Neural cell (in vitro differentiated cells): ENCODE measurements around the gene SELENOH. TPM values are rescaled to one million over a fixed set of nuclear protein-coding genes. Genes with fewer than 3 reads are reported as not detected.

Experiments
- H2AFZ ChIP-seq: fragments of 200-600, 300-800 bp; sonication (generic), shearing (Covaris generic); 2 replicates; pipeline ENCODE4 v1.6.0; 2014; ENCODE audit warnings: low read depth, mild to moderate bottlenecking, antibody characterized with exemption, low read length, moderate library complexity
- H3F3A ChIP-seq: fragments of 200-600 bp; shearing (Covaris generic); 2 replicates; pipeline ENCODE4 v1.6.1; 2016; ENCODE audit warnings: mild to moderate bottlenecking, moderate library complexity, mixed read lengths, antibody characterized with exemption, low read length; ENCODE audit not compliant: insufficient read depth, poor library complexity, severe bottlenecking
- H3K27ac ChIP-seq: fragments of 200-600, 300-800 bp; sonication (generic), shearing (Covaris generic); 2 replicates; pipeline ENCODE4 v1.5.1; 2014; ENCODE audit warnings: mild to moderate bottlenecking, low read length, moderate library complexity
- H3K27me3 ChIP-seq: fragments of 300-800, 200-600 bp; sonication (generic), shearing (Covaris generic); 2 replicates; pipeline ENCODE4 v1.6.0; 2014; ENCODE audit warnings: mild to moderate bottlenecking, low read depth, low read length, moderate library complexity; ENCODE audit not compliant: insufficient read depth
- H3K36me3 ChIP-seq: fragments of 300-800, 200-600 bp; sonication (generic), shearing (Covaris generic); 2 replicates; pipeline ENCODE4 v1.5.1; 2014; ENCODE audit warnings: mild to moderate bottlenecking, antibody characterized with exemption, low read length, moderate library complexity; ENCODE audit not compliant: insufficient read depth
- H3K4me2 ChIP-seq: fragments of 300-800, 200-600 bp; sonication (generic), shearing (Covaris generic); 2 replicates; pipeline ENCODE4 v1.6.0; 2014; ENCODE audit warnings: mild to moderate bottlenecking, low read length
- H3K4me3 ChIP-seq: fragments of 300-800, 200-600 bp; sonication (generic), shearing (Covaris generic); 2 replicates; pipeline ENCODE4 v1.5.1; 2014; ENCODE audit warnings: mild to moderate bottlenecking, low read length, moderate library complexity
- H3K79me2 ChIP-seq: fragments of 200-600 bp; shearing (Covaris generic); replicated peaks from 2 replicates; pipeline ENCODE4 v1.6.0; 2014; ENCODE audit warnings: mild to moderate bottlenecking, low read length, moderate library complexity; ENCODE audit not compliant: insufficient read depth
- H3K9ac ChIP-seq: fragments of 300-800, 200-600 bp; sonication (generic), shearing (Covaris generic); 2 replicates; pipeline ENCODE4 v1.6.1; 2016; ENCODE audit warnings: mild to moderate bottlenecking, low read length, mixed read lengths
- H3K9me2 ChIP-seq: fragments of 200-600 bp; shearing (Covaris generic); 2 replicates; pipeline ENCODE4 v1.6.1; 2016; ENCODE audit warnings: mild to moderate bottlenecking, low read length, mixed read lengths; ENCODE audit not compliant: insufficient read depth
- H3K9me3 ChIP-seq: fragments of 200-600, 300-800 bp; sonication (generic), shearing (Covaris generic); 2 replicates; pipeline ENCODE4 v1.6.1; 2016; ENCODE audit warnings: mild to moderate bottlenecking, mixed run types, low read length, moderate library complexity, mixed read lengths
- H4K20me1 ChIP-seq: fragments of 200-600 bp; shearing (Covaris generic); 2 replicates; pipeline ENCODE4 v1.6.1; 2016; ENCODE audit warnings: mild to moderate bottlenecking, mixed run types; ENCODE audit not compliant: insufficient read depth
- EP300 ChIP-seq: fragments of 450-650 bp; conservative IDR thresholded peaks from 2 replicates; pipeline ENCODE4 v1.6.1; 2014; ENCODE audit warnings: antibody characterized with exemption, mild to moderate bottlenecking, moderate library complexity; ENCODE audit not compliant: poor library complexity, severe bottlenecking
- EZH2 ChIP-seq: fragments of 200-600, 300-800 bp; shearing (Covaris generic), sonication (generic); IDR thresholded peaks from 2 replicates; pipeline ENCODE4 v1.6.1; 2014; ENCODE audit warnings: antibody characterized with exemption, low read length, borderline replicate concordance, mild to moderate bottlenecking; ENCODE audit not compliant: insufficient read depth, poor library complexity, severe bottlenecking
- MXI1 ChIP-seq: fragments of 450-650 bp; conservative IDR thresholded peaks from 2 replicates; pipeline ENCODE4 v1.6.1; 2014; ENCODE audit warnings: antibody characterized with exemption, mild to moderate bottlenecking; ENCODE audit not compliant: poor library complexity, severe bottlenecking
- POLR2AphosphoS5 ChIP-seq: IDR thresholded peaks from 2 replicates; pipeline ENCODE4 v1.6.1; 2012
- RAD21 ChIP-seq: fragments of 450-650 bp; conservative IDR thresholded peaks from 2 replicates; pipeline ENCODE4 v1.6.1; 2014; ENCODE audit warnings: antibody characterized with exemption, mild to moderate bottlenecking, moderate library complexity
- REST ChIP-seq: IDR thresholded peaks from 2 replicates; pipeline ENCODE4 v1.6.1; 2012; ENCODE audit warnings: borderline replicate concordance
- SMC3 ChIP-seq: fragments of 450-650 bp; conservative IDR thresholded peaks from 2 replicates; pipeline ENCODE4 v1.6.1; 2014; ENCODE audit warnings: antibody characterized with exemption, mild to moderate bottlenecking, moderate library complexity; ENCODE audit not compliant: poor library complexity
- TAF1 ChIP-seq: IDR thresholded peaks from 2 replicates; pipeline ENCODE4 v1.6.1; 2012; ENCODE audit warnings: low read depth
- polyA plus RNA-seq: library from polyadenylated mRNA; depleted of rRNA; stranded (reverse); fragments of >200 nt; gene quantifications from 2 replicates; pipeline ENCODE4 v1.2.3, GENCODE V29; 2014

SELENOH gene
- polyA plus RNA-seq, 1 donor from 2014 or later: 546 TPM

- H3K36me3 ChIP-seq: no peaks in the 10 kb centered on the region
- H3K9me3 ChIP-seq: no peaks in the 10 kb centered on the region
- H2AFZ ChIP-seq: no peak overlapping the region
- H3F3A ChIP-seq: no peaks in the 10 kb centered on the region
- no peak overlapping the region for H3K4me2 ChIP-seq
- TF ChIP-seq EP300: no peak
- no peak for TF ChIP-seq MXI1
- no peak for TF ChIP-seq POLR2AphosphoS5
- no peak overlapping the region for H3K9ac ChIP-seq
- no peaks in the 10 kb centered on the region for H3K9me2 ChIP-seq
- no peak overlapping the region for H3K4me3 ChIP-seq
- no peaks in the 10 kb centered on the region for H4K20me1 ChIP-seq
- peaks cover 66% of the 10 kb centered on the region for H3K79me2 ChIP-seq
- H3K27me3 ChIP-seq: no peaks in the 10 kb centered on the region
- no peak overlapping the region for H3K27ac ChIP-seq
Measured at GRCh38 chr11:57776577-57777210, 35.4 kb downstream of the SELENOH start.

DNA sequence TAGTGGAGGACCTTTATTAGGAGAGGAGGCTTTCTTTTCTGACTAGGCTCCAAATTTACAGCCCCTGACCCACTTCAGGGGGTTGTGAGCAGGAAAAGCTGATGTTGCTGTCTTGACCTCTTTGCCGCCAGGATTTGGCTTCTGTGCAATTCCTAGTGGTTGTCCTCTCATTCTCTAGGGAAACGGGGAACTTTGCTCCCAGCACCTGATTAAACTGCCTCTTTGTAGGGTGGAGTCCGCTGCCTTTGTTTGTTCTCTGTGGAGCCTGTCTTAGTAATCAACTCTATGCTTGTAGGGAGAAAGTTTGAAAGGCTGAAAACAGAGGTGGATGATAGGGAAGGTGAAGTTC lies 36.7 kb downstream of the SELENOH start:
- Histone ChIP-seq H3K9me2 (no peaks in the 10 kb centered on the region), H3K9ac (peak overlapping the region; percentile 62), H4K20me1 (no peaks in the 10 kb centered on the region), H2AFZ (no peak overlapping the region), H3K79me2 (peaks cover 66% of the 10 kb centered on the region), H3K27me3 (no peaks in the 10 kb centered on the region), H3K4me3 (peak overlapping the region; percentile 57), H3F3A (no peaks in the 10 kb centered on the region), H3K36me3 (no peaks in the 10 kb centered on the region), H3K4me2 (peak overlapping the region; percentile 76), H3K9me3 (no peaks in the 10 kb centered on the region), H3K27ac (peak overlapping the region; percentile 83)
- TF ChIP-seq EZH2 (no peak), SMC3 (no peak), EP300 (no peak), REST (no peak), POLR2AphosphoS5 (no peak), TAF1 (no peak), RAD21 (no peak), MXI1 (no peak)

DNA sequence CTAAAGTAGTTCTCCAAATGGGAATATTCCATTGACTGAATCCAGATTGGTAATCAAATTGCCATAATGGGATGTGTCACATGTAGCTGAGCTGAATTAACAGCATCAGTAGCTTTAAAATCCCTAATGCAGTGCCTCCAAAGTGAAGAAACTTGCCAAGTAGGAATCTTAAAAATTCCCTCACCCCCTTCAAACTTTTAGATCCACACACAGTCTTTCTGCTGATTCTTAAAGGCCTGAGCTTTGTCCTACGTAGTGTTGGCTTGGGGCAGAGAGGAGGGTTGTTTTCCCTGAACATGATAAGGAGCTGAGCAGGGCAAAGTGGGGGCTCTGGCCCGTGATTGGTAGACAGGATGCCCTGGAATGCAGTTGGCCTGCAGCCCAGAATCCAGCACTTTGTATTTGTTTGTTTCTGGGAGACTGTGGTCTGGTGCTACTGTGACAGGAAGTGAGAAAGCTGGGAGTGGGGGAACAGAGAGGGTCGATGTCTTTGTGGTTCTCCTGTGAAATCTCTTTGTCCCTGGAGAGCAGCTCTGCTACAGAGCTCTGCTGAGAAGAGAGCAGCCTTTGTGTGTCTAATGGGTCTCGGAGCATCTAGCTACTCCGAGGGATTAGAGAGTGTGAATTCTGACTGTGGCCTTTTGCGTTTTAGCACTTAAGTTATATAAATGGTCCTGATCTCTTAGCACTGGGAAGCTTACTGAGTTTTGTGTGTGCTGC lies 37.2 kb downstream of the SELENOH start:
- H3F3A ChIP-seq: no peaks in the 10 kb centered on the region
- no peaks in the 10 kb centered on the region for H3K9me2 ChIP-seq
- TF ChIP-seq REST: peak; percentile 72
- TF ChIP-seq POLR2AphosphoS5: peak; percentile 49
- TF ChIP-seq RAD21: no peak
- peak overlapping the region; percentile 76 for H3K4me2 ChIP-seq
- no peaks in the 10 kb centered on the region for H4K20me1 ChIP-seq
- peaks cover 61% of the 10 kb centered on the region for H3K79me2 ChIP-seq
- no peaks in the 10 kb centered on the region for H3K9me3 ChIP-seq
- no peaks in the 10 kb centered on the region for H3K27me3 ChIP-seq
- H3K4me3 ChIP-seq: peak overlapping the region; percentile 57
- peak overlapping the region; percentile 62 for H3K9ac ChIP-seq
- H3K36me3 ChIP-seq: no peaks in the 10 kb centered on the region
- H3K27ac ChIP-seq: peak overlapping the region; percentile 83
- no peak overlapping the region for H2AFZ ChIP-seq
